IPS DF 6.9 (cell line): ENCODE results near the gene ZBED5.

Experiments
- DNase-seq: peaks from one replicate; pipeline ENCODE4 v3.0.0-alpha.2; 2013; ENCODE audit warnings: low read depth, low spot score
- H3K27ac ChIP-seq: one replicate; pipeline ENCODE4 v1.5.1; 2013; ENCODE audit warnings: low read length, control low read depth
- H3K27me3 ChIP-seq: 2 replicates; pipeline ENCODE4 v1.6.1; 2013; ENCODE audit warnings: mild to moderate bottlenecking, low read length; ENCODE audit not compliant: control insufficient read depth, insufficient read depth
- H3K36me3 ChIP-seq: 2 replicates; pipeline ENCODE4 v1.6.1; 2013; ENCODE audit warnings: low read length; ENCODE audit not compliant: control insufficient read depth, insufficient read depth
- H3K4me1 ChIP-seq: 2 replicates; pipeline ENCODE4 v1.6.1; 2013; ENCODE audit warnings: low read length; ENCODE audit not compliant: control insufficient read depth, insufficient read depth
- H3K4me3 ChIP-seq: 2 replicates; pipeline ENCODE4 v1.5.1; 2013; ENCODE audit warnings: mild to moderate bottlenecking, low read length
- H3K9me3 ChIP-seq: 2 replicates; pipeline ENCODE4 v1.6.1; 2013; ENCODE audit warnings: low read length, inconsistent platforms; ENCODE audit not compliant: control insufficient read depth, insufficient read depth
- WGBS: extraction: QIAGEN DNeasy Blood & Tissue Kit; methylation state at CpG from one replicate; pipeline ENCODE4 v1.1.7; 2013; ENCODE audit warnings: mixed read lengths, missing lambda C conversion rate; ENCODE audit not compliant: insufficient read length, insufficient coverage; 5-methylcytosine and 5-hydroxymethylcytosine counted together

Gene ZBED5

DNA sequence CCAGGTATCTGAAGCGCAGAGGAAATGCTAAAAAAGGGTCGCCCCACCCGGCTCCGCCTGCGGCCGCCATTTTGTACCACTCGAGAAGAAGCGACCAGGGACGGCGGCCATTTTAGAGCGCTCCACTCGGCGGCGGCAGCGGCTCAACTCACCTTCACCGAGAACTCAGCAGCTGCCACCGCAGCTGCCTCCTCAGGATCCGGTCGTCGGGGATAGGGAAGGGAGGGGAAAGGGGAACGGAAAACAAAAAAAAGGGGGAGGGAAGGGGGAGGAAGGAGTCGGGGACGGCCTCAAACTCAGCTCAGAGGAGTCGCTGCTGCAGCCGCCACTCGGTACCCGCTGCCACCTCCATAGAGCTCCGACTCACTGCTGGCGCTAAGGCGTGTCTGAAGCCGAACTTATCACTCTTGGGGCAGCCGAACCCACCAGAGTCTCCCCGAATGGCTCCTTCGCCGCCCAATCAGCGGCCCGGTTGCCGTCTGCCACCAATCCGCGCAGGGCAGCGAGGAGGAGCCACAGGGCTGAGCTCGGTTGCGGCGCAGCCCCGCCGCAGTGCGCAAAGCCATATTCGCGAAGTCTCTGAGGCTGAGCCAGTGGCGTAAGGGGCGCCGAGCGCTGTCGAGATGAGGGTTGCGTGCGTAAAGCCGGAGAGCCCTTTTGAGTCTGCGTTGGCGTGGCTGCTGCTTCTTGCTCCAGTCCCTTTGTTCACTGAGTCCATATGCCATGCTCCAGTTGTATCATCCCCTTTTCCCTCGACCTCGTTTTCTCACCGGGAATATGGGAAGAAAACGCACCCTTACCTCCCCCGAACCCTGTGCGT, 49.1 kb downstream of the ZBED5 start, which contains the start of gene EIF4G2:
EIF4G2 (minus strand) TSS at position 374 of the 820 bp plus-strand sequence.
- Histone ChIP-seq H3K27me3 (no peaks in the 10 kb centered on the region), H3K27ac (no peak within 1 kb of the TSS), H3K36me3 (peaks cover 21% of the 10 kb centered on the region; the same call in 1 of the 2 replicates), H3K9me3 (no peaks in the 10 kb centered on the region), H3K4me3 (peak within 1 kb of the TSS; percentile 99), H3K4me1 (no peaks in the 10 kb centered on the region)
- peak; percentile 96 for DNase-seq
- WGBS: no CpG with 5 or more reads among the region's 65 CpGs

DNA sequence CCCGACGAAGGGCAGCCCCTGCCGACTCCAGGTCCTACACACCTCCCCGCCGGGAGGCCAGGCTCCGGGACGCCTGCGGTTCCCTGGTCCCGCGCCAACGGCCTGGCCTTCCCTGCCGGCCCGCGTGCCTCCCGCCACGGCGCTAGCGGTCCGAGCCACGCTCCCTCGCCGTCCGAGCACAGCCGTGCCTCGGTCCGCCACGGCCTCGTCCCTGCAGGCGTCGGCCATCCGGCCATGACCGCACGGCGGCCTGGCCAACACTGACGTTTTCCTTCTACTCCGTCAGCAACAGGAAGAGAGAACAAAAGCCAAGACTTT, 49.7 kb downstream of the ZBED5 start:
- Histone ChIP-seq H3K27me3 (no peaks in the 10 kb centered on the region), H3K9me3 (no peaks in the 10 kb centered on the region), H3K27ac (no peak overlapping the region), H3K4me3 (peak overlapping the region; percentile 99), H3K4me1 (no peaks in the 10 kb centered on the region), H3K36me3 (peaks cover 27% of the 10 kb centered on the region; the same call in 1 of the 2 replicates)
- WGBS: no CpG with 5 or more reads among the region's 36 CpGs
- no peak for DNase-seq

DNA sequence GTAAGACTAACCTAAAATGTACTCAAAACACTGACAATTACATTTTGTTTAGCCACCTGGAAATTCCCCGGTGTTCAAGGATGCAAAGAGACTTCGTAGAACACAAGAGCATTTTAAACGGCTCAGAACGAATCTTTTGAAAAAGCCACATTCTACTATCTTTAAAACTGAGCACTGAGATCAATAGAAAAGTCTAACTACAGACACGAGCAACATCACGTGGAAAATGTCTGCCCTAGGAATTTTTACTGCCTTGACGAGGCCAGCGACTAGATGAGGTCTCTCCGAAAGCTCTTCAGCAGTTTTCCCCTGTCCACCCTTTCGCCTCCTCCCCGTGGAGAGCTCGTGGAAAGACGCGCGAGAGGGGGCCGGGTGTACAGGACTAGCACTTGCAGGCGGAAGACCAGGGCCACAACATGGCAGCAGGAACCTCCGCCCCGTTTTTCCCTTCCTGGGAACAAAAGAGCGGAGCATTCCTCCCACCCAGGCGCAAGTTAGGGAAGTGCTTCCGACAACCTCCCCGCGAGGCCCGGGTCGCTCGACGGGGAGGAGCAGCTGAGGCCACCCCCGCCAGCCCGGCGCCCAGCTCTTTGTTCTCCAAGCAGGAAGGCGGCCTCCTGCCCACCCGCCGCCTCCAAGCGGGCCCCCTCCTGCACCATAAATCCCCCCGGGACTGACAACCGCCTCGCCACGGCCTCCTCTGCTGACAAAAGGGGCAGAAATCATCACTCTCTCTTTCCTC, 50.2 kb downstream of the ZBED5 start:
- DNase-seq: no peak
- Histone ChIP-seq H3K9me3 (no peaks in the 10 kb centered on the region), H3K27ac (no peak overlapping the region), H3K4me3 (peak overlapping the region; percentile 99), H3K27me3 (no peaks in the 10 kb centered on the region), H3K4me1 (no peaks in the 10 kb centered on the region), H3K36me3 (peaks cover 27% of the 10 kb centered on the region; the same call in 1 of the 2 replicates)
- WGBS: no CpG with 5 or more reads among the region's 39 CpGs

DNA sequence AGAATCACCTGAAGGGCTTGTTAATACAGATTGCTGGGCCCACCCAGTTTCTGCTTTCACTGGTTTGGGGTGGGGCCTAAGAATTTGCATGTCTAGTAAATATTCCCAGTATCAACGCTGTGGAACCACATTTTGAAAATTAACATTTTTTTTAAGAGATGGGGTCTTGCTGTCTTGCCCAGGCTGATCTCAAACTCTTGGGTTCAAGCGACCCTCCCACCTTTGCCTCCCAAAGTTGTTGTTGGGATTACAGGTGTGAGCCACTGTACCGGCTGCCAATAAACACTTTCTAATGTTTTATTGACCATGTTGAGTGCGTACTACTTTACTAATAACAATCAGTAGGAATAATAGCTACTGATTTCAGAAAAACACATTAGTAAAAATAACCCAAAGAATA, 51.6 kb downstream of the ZBED5 start:
- Histone ChIP-seq H3K4me3 (no peak overlapping the region), H3K4me1 (no peaks in the 10 kb centered on the region)
- no CpG with 5 or more reads among the region's 4 CpGs for WGBS

DNA sequence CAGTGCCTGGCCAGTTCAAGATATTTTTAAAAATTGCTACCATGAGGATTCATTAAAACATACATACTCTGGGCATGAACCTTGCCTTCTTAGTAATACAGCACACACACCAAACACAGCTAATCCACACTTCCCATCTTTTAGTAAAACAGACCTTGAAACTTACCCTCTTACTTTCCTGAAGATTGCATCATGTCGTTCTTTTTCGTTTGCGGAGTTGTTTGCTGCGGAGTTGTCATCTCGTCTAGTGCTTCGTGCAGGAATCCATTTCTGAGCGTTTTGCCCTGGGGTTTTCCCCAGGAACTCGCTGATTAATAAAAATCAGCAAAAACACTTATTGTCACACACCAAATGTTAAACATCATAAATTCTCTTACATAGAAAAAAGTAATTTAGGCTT, 52.1 kb downstream of the ZBED5 start:
- whole genome bisulfite sequencing: no CpG with 5 or more reads among the region's 8 CpGs
- Histone ChIP-seq H3K27me3 (no peaks in the 10 kb centered on the region), H3K4me1 (no peaks in the 10 kb centered on the region), H3K27ac (no peak overlapping the region), H3K4me3 (no peak overlapping the region), H3K9me3 (no peaks in the 10 kb centered on the region), H3K36me3 (peaks cover 36% of the 10 kb centered on the region; the same call in 1 of the 2 replicates)
- no peak for DNase-seq

More for the DNA sequence above, 51.6 kb downstream of the ZBED5 start:
- Histone ChIP-seq H3K9me3 (no peaks in the 10 kb centered on the region), H3K27ac (no peak overlapping the region), H3K36me3 (peaks cover 34% of the 10 kb centered on the region; the same call in 1 of the 2 replicates), H3K27me3 (no peaks in the 10 kb centered on the region)
- DNase-seq: no peak

DNA sequence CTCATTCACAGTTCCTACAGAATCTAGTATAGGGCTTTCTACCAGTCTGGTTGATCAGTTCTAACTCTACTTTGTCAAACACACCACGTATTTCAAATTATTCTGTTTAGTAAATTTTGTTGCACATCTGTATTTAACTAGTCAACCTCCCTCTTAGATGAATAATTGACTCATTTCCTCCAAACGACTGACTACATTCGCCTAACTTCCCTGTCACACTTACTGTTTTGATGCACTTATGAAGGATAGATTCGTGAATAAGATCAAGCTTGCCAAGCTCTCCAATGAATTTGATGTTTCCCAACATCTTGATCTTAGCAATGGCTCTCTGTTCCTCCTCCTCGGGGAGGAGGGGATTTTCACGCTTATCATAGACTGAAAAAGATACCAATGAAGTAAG, 54.2 kb downstream of the ZBED5 start:
- Histone ChIP-seq H3K36me3 (peaks cover 53% of the 10 kb centered on the region; the same call in 1 of the 2 replicates), H3K9me3 (no peaks in the 10 kb centered on the region), H3K4me3 (no peak overlapping the region), H3K27me3 (no peaks in the 10 kb centered on the region), H3K4me1 (no peaks in the 10 kb centered on the region), H3K27ac (no peak overlapping the region)
- no peak for DNase-seq
- no CpG with 5 or more reads among the region's 6 CpGs for WGBS
